NOMO-1 treated with DMSO at 0.1 percent for 48 hours (cell line): ENCODE results near the gene PTPN23.

Experiments
- DNase-seq: peaks from one replicate; lab custom pipeline; 2025; ENCODE audit not compliant: unreplicated experiment; lab: John Stamatoyannopoulos, UW

Gene PTPN23

DNA sequence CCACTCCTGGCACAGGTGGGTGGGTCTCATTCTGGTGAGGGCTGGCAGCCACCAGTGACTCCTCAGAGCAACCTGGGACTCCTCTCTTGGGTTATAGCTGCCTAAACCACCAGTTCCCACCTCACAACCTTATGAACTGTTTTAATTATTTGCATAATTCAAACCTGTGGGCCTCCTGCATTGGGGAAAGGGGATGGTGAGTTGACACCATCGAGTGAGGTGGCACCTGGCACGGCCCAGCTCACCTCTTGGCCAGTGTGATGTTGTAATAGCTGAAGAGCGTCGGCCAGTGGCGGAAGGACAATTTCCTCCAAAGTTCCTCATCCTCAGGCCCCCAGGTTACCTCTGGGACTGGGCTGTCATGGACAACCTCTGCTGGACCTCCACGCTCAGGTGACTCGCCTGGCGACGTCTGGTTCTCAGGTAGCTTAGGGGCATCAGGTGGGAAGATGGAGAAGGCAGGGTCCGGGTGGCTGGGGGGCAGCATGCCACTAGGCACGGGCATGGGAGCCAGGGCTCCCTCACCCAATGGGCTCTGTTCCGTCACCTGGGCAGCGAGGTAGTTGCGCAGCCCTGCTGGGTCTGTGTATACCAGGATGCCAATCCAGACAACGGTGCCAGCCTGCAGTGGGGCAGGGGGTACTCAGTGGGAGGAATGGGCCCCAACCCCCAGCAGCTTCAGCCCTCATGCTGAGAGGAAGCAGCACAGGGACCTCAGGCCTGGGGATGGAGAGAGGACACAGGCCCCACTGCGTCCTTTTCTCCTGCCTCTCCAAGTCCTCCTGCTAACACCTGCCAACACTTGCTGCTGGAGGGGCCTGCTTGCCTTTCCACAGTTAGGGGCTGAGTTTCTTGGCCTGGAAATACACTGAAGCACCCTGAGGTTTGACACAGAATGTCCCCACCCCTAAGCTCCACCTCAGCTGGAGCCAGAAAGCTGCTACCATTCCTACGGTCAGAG lies 38.5 kb downstream of the PTPN23 start:
- DNase-seq, result no peak

GRCh38 chr3:47420044-47420430 lies 39.2 kb downstream of the PTPN23 start:
- DNase-seq, result no peak

- DNase-seq, result peak; percentile 85
These were observed 40.0 kb downstream of the PTPN23 start for GRCh38 chr3:47420511-47421484.

GRCh38 chr3:47421741-47422649 lies 41.2 kb downstream of the PTPN23 start:
- no peak for DNase-seq

- DNase-seq, result no peak
These were observed 41.9 kb downstream of the PTPN23 start for GRCh38 chr3:47422743-47423142.

DNA sequence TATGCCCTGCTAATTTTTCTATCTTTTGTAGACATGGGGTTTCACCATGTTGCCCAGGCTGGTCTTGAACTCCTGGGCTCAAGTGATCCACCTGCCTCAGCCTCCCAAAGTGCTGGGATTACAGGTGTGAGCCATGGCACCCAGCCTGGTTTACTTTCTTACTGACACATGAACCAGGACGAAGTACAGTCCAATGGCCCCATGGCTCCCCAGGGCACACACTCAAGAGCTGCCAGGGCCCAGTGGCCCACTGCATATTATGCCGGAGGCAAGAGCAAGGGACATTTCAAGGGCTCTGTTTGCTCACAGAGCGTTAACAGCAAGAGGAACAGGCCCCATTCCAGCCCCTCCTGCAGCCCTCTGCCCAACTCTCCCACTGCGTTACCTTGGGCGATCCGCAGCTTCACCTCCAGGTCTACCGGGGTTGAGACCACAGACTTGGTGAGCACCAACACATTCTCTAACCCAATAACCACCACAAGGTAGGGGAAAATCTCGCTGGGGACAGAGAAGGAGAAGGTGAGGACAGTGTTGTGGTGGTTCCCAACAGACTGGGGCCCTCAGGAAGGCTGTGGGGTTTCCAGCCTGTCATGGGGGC lies 42.8 kb downstream of the PTPN23 start:
- no peak for DNase-seq

- no peak for DNase-seq
These were observed 43.9 kb downstream of the PTPN23 start for GRCh38 chr3:47424434-47425382.

GRCh38 chr3:47425383-47425778 lies 44.6 kb downstream of the PTPN23 start:
- no peak for DNase-seq

GRCh38 chr3:47425959-47426358 lies 45.1 kb downstream of the PTPN23 start:
- DNase-seq, result no peak

DNA sequence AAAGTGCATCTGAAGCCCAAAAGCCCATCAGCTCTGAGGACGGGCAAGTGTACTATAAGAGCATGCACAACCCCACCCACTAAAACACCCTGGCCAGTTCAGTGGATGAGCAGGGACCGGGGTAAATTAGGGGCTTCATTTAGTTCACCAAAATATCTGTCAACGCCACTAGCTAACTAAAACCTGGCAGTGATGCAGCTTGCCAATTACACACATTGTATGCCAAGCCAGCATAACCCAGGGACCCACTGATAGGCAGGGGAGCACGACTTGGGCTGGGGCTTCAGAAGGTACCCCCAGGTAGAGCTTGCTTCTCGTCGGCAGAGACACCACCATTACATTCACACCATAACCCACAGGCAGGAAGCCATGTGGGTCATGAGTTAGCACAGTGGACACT lies 47.0 kb downstream of the PTPN23 start:
- DNase-seq, result no peak

DNA sequence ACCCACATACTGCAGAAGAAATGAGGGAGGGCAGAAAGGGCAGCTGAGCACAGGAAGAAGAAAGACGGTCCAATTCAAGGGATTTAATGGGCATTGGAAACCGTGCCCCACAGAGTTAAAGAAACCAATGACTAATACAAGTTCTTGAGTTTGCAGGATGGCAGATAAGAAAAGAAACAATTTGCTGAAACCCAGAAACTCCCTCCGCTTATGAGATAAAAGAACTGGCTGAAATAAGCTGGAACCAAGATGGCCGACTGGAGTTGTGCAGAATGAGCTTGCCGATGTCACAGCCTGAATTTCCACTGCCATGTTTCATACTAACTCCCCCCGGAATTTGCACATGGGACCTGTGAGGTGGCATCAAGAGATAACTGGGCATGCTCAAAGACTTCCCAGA lies 47.8 kb downstream of the PTPN23 start:
- DNase-seq, result no peak

GRCh38 chr3:47429476-47430270 lies 48.9 kb downstream of the PTPN23 start:
- DNase-seq, result no peak

DNA sequence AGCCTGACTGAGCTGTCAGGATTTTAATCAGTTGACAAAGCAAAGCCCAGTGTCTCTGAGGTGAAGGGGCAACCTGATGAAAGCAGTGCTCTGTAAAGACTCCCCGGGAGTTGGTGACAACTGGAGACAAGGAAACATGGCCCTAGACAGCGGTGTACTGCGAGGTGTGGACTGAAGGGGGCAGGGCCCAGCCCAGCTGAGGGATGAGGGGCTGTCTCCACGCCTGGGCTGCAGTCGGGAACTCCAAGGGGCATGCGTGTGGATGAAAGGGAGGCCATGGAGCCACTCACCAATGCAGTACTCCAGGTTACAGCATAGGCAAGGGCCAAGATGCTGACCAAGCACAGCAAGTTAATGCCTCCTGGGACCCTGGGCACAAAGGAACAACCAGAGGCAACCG lies 49.8 kb downstream of the PTPN23 start:
- no peak for DNase-seq

- DNase-seq, result no peak
These were observed 50.4 kb downstream of the PTPN23 start for GRCh38 chr3:47431225-47431624.

DNA sequence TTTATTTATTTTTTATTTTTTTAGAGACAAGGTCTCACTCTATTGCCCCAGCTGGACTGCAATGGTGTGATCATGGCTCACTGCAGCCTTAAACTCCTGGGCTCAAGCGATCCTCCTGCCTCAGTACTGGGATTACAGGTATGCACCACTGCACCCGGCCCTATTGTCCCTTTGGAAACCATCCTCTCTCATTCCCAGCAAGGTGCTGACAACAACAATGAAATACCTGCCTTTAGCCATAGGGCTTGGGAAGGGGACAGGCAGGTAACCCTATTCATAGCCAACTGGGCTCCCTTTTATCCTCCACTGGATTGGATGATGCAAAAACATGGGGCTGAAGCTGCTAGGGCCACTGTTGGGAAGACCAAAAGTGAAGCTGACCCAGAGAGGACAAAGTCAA lies 51.9 kb downstream of the PTPN23 start:
- no peak for DNase-seq

DNA sequence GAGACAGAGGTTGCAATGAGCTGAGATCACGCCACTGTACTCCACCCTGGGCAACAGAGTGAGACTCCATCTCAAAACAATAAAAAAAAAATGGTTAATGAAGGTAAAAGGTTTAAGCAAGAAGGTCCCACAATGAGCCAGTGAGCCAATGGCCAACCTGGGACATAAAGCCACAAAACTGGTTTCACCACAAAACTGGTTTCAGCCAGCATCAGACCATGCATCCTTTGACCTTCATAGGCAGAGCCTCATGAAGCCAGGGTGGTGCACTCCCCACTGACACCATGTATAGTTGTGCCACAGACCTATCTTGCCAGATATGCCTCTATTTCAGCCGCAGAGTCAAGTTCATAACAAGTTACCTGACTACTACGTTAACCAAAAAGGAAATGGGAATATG lies 53.0 kb downstream of the PTPN23 start:
- no peak for DNase-seq

DNA sequence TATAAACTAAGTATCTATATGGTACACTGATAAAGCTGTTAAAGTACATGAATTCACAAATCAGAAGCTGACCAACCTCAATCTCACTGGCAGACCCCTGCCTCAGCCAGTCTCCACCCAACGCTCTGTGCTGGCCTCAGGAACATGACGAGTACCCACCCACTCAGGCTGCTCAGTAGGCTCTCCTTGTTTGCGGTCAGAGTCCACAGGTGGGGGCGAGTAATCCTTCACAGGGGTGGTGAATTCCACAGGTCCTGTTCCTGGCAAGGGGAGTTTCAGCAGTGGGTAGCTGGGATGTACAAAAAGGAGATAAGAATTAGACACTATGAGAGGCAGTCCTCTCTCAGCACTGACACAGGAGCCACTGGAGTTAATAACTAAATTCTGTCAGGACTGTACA lies 54.0 kb downstream of the PTPN23 start:
- DNase-seq, result no peak

DNA sequence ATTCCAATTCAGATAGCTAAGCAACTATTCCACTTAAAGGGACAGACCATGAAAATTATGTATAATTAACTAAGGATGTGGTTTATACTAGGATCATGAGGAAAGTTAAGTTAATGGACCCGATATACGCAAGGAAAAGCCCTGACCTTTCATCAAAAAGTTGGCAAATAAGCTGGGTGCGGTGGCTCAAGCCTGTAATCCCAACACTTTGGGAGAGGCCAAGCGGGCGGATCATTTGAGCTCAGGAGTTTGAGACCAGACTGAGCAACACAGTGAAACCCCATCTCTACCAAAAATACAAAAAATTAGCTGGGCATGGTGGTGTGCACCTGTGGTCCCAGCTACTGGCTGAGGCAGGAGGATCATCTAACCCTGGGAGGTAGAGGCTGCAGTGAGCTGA lies 55.4 kb downstream of the PTPN23 start:
- DNase-seq, result no peak
